Stimulated activated CD4-positive, alpha-beta T cell treated with anti-CD3 and anti-CD28 coated beads, TNF-alpha, amount 100 ng/mL, for 24 hours (primary cell): ENCODE measurements around the gene HEATR5B.

Experiments used
- DNase-seq, 3 experiments: peaks; one replicate each; pipeline ENCODE4 v3.0.0-alpha.2; 2020; ENCODE audit warnings: low read depth in 3 of 3

HEATR5B gene

GRCh38 chr2:37083873-37084794 is at the start of gene HEATR5B, which contains the start of gene GPATCH11:
Gene HEATR5B (minus strand): TSS chr2:37084372. CDS start chr2:37083414, 958 bp downstream.
Gene GPATCH11 (plus strand): TSS chr2:37084518. CDS start chr2:37088382, 3,864 bp downstream.
- DNase-seq = peak; percentile 87 to 93 (median 87)

DNA sequence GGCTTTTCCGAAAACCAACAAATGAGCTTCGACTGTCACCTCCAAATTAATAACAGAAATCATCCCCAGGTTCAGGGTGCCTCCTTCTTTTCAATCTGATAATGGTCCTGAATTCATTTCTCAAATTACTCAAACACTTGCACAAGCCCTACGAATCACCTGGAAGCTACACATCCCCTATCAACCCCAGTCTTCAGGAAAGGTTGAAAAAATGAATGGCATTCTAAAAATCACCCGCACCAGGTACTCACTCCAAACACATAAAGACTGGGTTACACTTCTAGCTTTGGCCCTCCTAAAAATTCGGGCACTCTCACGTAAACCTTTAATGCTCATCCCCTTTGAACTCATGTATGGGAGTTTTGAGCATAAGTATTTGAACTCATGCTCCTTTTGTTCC is 48.7 kb upstream of the HEATR5B start:
- DNase-seq = no peak

DNA sequence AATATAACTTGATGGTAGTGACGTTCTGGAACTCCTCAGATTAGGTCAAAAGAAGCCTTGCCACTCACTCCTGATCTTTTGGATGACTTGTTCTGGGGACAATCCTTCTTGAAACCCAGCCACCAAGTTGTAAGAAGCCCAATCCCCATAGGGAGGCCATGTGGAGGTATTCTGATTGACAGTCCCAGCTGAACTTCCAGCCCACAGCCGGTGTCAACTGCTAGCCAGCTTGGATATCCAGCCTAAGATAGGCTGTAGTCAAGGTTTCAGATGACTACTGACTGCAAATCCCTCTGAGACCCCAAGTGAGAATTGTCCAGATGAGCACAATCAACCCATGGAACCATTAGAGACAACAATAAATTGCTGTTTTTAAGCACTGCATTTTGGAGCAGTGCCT is 41.2 kb upstream of the HEATR5B start:
- no peak for DNase-seq

DNA sequence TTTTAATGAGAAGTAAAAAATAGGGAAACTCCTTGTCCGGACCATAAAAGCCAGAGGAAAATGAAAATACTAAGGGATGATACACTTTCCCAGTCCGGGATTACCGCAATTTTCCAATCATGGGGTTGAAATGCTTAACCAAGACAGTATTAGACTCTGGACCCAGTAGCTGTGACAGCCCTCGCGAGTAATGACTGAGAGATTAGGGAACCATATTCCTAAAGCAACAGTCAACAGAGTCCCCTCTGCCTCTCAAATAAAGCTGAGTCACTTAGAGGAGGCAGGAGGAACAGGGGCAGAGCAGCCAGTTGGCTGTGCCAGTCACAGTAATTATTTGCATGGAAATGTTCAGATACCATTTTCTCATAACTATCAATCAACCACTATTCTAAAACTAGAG is 35.0 kb upstream of the HEATR5B start:
- no peak for DNase-seq

DNA sequence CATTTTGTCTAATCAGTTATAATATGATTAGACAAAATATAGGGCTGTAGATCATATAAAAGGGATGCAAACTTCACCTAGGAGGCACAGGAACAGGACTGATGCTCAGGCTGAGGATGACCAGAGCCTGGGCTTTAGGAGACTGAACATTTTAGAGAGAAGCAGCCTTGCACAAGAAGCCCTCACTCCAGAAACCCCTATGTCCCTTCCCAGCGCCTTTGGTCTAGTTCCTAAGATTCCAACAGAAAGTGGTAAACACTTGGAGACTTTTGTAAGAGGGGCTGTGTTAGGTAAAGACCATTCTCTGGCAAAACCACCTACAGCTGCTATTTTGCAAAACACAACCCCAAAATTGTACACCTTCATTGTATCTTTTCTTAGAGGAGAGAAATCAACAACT is 33.4 kb upstream of the HEATR5B start:
- DNase-seq = no peak

DNA sequence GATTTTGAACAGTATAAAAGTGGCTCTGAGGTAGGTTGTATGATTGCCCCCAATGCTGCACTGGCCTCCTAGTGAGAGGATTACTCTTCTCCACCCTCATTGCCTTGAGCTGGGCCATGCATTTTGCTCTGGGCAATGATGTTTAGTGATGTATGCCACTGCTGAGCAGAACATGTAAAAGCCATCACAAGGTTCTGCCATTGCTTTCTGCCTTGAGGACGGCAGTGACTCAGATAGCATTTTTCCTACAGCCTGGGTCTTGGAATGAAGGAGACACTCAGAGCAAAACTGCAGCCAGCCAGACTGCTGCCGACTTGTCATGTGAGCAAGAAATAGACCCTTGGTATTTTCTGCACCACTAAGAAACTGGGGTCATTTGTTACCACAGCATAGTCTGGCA is 27.8 kb upstream of the HEATR5B start:
- no peak for DNase-seq

DNA sequence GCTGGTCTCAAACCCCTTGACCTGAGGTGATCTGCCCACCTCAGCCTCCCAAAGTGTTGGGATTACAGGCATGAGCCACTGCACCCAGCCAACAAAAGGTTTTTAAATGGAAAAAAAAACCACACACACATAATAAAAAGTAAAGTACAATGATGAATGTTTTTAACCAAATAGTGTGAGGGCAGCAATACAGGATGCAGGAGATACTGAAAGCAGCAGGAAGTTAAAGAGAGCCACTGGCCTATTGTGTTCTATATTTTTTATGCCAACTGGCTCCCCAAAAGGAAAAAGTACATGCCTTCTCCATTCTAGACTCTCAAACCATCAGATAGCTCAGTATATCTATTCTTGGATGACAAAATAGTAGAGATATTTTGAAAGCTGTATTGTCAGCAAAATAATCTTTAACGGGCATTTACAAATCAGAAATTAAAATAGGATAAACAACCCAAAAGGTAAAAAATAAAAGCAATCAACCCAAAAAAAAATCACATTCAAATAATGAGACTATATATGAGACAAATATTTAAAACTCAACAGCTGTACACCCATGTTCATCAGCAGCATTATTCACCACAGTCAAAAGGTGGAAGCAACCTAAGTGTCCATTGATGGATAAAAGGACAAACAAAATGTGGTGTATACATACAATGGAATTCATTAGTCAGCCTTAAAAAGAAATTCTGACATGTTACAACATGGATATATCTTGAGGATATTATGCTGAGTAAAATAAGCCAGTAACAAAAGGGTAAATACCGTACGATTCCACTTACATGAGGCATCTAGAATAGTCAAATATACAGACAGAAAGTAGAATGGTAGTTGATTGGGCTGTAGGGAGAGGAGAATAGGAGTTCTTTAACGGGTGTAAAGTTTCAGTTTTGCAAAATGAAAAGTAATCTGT is 26.4 kb upstream of the HEATR5B start:
- DNase-seq = no peak

DNA sequence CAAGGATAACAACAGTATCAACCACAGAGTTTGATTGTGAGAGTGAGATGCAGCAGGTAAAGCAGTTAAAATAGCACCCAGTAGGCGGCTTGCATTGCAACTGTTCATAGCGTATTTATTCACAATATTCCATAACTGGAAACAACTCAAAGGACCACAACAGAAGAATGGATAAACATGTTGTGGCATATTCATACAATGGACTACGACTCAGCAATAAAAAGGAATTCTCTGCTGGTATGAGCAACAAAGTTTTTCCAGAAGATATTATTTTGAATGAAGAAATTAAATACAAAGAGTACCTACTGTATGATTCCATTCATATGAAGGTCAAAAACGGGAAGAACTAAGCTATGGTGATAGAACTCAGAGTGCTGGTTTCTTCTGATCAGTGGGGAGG is 25.4 kb upstream of the HEATR5B start:
- DNase-seq = no peak

- DNase-seq = no peak
These were observed 21.0 kb upstream of the HEATR5B start for GRCh38 chr2:37105150-37105549.

GRCh38 chr2:37104178-37104577 is 20.0 kb upstream of the HEATR5B start:
- no peak for DNase-seq

DNA sequence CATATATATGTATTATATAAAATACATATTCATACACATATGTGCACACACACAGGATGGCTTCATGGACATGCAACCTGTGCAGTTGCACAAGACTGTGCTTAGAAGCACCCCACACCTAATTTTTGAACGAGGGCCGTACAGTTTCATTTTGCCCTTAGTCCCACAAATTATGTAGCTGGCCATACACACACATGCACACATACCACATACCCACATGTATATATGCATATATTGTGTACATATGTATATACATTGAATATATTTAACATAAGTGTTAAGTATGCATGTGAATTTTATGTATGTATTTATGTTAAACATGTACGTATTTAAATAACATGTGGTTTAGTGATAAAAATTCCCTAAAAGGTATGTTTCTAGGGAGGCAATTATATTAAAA is 18.4 kb upstream of the HEATR5B start:
- no peak for DNase-seq

DNA sequence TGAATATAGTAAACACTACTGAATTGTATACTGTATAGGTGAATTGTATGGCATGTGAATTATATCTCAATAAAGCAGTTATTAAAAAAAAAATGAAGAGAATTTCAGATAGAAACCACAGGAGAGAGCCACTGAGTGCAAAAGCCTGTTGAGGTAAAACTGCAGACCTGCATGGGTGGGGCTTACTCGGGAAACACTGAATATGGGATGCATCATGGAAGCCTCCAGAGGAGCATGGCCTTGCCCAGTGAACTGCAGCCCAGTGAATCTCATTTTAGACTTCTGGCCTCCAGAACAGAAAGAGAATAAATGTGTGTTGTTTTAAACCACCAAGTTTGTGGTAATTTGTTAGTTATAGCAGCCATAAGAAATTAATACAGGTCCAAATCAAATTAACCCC is 15.9 kb upstream of the HEATR5B start:
- no peak for DNase-seq

- DNase-seq = no peak
These were observed 14.4 kb upstream of the HEATR5B start for GRCh38 chr2:37098416-37099118.

DNA sequence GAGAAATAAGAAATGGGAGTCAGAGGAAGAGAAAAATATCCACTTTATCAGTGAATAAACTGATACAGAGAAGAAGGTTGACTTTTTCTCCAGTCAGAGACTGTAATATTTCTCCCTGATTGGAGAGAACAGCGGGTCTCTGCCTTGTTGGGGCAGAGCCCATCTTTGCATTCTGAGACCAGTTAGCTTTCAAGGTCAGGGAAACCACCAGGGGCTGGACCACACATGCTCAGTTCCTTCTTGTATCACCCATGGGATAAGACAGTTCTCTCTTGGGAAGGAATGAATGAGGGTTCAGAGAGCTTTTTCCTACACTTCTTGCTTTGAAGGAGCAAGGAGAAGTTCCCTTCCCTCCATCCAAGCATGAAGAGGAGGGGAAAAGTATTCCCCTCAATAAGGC is 12.4 kb upstream of the HEATR5B start:
- DNase-seq = no peak

DNA sequence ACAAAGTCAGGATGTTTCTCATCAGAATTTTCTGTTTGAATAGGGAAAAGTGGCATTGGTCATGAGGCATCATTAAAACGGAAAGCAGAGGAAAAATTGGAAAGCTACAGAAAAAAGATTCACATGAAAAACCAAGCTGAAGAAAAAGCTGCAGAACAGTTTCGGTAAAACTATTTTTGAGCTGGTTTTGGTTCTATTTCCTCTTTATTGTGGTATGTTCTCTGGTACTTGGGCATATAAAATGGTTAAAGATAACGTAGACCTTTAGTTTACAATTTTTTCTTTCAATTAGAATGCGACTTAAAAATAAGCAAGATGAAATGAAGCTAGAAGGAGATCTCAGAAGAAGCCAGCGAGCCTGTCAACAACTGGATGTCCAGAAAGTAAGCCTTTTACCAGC is 7.7 kb upstream of the HEATR5B start:
- no peak for DNase-seq

DNA sequence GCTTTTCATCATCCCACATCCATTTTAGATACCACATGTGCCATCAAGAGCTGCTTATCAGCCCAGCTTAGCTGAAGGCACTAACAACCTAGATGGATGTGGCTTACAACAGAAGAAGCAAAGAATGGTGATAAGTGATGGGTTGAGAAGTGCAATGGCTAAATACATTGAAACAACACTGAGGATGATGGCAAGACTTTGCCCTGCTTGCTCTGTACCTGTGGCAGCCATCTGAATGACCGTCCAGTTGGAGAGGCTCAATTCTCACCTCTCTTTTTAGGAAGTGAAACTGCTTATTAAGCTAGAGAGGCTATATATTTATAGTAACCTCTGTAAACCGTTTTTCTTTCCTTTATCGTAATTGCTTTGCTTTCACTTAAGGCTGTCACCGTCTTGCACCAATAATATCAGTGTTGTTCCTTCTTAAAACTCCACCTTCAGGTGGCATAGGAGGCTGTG is 5.9 kb upstream of the HEATR5B start:
- DNase-seq = no peak

DNA sequence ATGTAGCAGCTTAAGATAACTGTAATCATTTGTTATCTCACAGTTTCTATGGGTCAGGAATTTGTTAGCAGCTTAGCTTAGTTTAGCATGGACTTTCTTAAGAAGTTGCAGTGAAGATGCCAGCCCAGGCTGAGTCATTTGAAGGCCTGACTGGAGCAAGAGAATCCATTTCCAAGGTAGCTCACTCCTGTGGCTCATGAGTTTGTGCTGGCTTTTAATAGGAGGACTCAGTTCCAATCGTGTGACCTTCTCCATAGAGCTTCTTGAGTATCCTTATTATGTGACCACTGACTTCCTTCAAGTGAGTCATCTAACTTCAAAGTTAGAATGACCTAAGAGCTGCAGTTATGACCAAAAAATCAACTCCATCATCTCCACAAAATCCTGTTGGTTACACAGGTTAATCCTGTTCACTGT is 1.6 kb upstream of the HEATR5B start:
- DNase-seq = no peak

DNA sequence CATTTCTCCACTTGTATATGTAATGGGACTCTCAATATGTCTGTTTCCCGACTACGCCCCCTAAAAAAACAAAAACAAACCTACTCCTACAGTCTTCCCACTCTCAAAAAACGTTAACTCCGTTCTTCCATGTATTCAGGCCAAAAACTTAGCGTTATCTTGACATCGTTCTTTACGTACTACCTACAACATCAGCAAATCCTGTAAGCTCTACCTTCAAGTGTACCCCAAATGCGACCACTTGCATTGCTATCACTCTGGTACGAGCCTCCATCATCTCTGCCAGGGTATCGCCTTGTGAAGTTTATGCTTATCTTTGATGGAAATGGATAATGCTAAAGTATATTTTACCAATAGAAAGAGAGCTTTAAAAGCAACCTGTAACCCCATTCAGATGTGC is 625 bp upstream of the HEATR5B start:
- DNase-seq = no peak

GRCh38 chr2:37080689-37081088 is 3.5 kb downstream of the HEATR5B start:
- DNase-seq = no peak

DNA sequence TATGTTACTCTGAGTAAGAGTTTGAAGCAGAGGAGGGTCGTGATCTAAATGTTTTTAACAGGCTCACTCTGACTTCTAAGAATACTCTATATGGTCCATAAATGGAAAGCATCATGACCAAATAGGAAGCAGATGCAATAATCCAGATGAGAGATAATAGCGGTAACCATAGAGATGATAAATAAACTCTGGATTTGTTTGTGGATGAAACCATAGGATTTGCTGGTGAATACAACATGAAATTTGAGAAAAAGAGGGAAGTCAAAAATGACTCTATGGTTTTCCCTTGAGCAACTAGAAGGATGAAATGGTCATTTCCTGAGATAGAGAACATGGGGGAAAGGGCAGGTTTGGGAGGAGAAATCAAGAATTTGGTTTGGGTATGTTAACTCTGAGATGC is 3.9 kb downstream of the HEATR5B start:
- no peak for DNase-seq

- DNase-seq = no peak
These were observed 13.2 kb downstream of the HEATR5B start for GRCh38 chr2:37070931-37071330.

- no peak for DNase-seq
These were observed 15.5 kb downstream of the HEATR5B start for GRCh38 chr2:37068686-37069085.
